K562 (cell line): ENCODE data around the gene PARD6A. TPM values are rescaled to one million over a fixed set of nuclear protein-coding genes. Genes with fewer than 3 reads are reported as not detected.
A peak's percentile ranks its signal among the peaks of the same experiment; 100 is the strongest.

Source experiments
- CHD1 ChIP-seq: fragments of 200-600 bp; sonication (generic); IDR thresholded peaks from one replicate; pipeline ENCODE4 v1.6.1; 2012; ENCODE audit warnings: mild to moderate bottlenecking, moderate library complexity, low read length, inconsistent platforms
- COPS2 ChIP-seq: fragments of 450-650 bp; conservative IDR thresholded peaks from 2 replicates; pipeline ENCODE4 v1.6.1; 2016; ENCODE audit warnings: mild to moderate bottlenecking, moderate library complexity
- CUX1 ChIP-seq: fragments of 200-800 bp; sonication (Bioruptor generic); IDR thresholded peaks from 2 replicates; pipeline ENCODE4 v1.6.1; 2016; ENCODE audit warnings: missing genetic modification characterization, missing compliant biosample characterization
- DIDO1 ChIP-seq: fragments of 450-650 bp; IDR thresholded peaks from 2 replicates; pipeline ENCODE4 v1.6.1; 2016; ENCODE audit warnings: low read depth, missing biosample characterization, missing genetic modification characterization
- ESRRA ChIP-seq: fragments of 450-650 bp; IDR thresholded peaks from 2 replicates; pipeline ENCODE4 v1.6.1; 2014; ENCODE audit warnings: low read depth, mild to moderate bottlenecking, moderate library complexity, borderline replicate concordance
- GABPB2 ChIP-seq: fragments of 250-450 bp; sonication (Bioruptor Pico); conservative IDR thresholded peaks from 2 replicates; pipeline ENCODE4 v1.5.1; 2021; ENCODE audit warnings: mild to moderate bottlenecking
- HNRNPK ChIP-seq: fragments of 200-400 bp; formaldehyde crosslinking; IDR thresholded peaks from one replicate; pipeline ENCODE4 v1.6.1; 2018; ENCODE audit warnings: mild to moderate bottlenecking, low read depth, low read length; ENCODE audit not compliant: poor library complexity, severe bottlenecking
- HNRNPL ChIP-seq: fragments of 200-400 bp; formaldehyde crosslinking; IDR thresholded peaks from 2 replicates; pipeline ENCODE4 v1.6.1; 2017; ENCODE audit warnings: low read depth, mild to moderate bottlenecking, low read length
- JUND ChIP-seq, 2 experiments: IDR thresholded peaks; 2 replicates in 1 of 2; 3 replicates in 1 of 2; pipeline ENCODE4 v1.6.1; 2011; ENCODE audit warnings: borderline replicate concordance in 2 of 2, low read depth in 2 of 2, low read length in 2 of 2, improper control_type of control experiment in 1 of 2, missing biosample characterization in 1 of 2, missing genetic modification characterization in 1 of 2, missing genetic modification reagents in 1 of 2
- MAZ ChIP-seq, 2 experiments: fragments of 450-650 bp in 1 of 2; sonication (generic) in 1 of 2; formaldehyde crosslinking; IDR thresholded peaks in 1 of 2; conservative IDR thresholded peaks in 1 of 2; 2 replicates each; pipeline versions ENCODE4 v1.4.0 to v1.5.0; 2020; ENCODE audit warnings: mild to moderate bottlenecking in 1 of 2, missing genetic modification reagents in 1 of 2
- MECOM ChIP-seq: fragments of 250-450 bp; sonication (Bioruptor Pico); IDR thresholded peaks from 2 replicates; pipeline ENCODE4 v1.8.0; 2022; ENCODE audit warnings: inconsistent platforms
- MYC ChIP-seq, 2 experiments: fragments of 250-450 bp in 1 of 2; sonication (Bioruptor Pico) in 1 of 2; IDR thresholded peaks; 2 replicates each; pipeline versions ENCODE4 v1.5.1 to v1.6.1; 2012 to 2021; ENCODE audit warnings: low read depth in 2 of 2, borderline replicate concordance in 1 of 2, improper control_type of control experiment in 1 of 2, low read length in 1 of 2, mild to moderate bottlenecking in 1 of 2, moderate library complexity in 1 of 2
- NFE2 ChIP-seq: IDR thresholded peaks from 2 replicates; pipeline ENCODE4 v1.6.1; 2014; ENCODE audit warnings: antibody characterized with exemption, low read depth
- NUFIP1 ChIP-seq: fragments of 450-650 bp; IDR thresholded peaks from 2 replicates; pipeline ENCODE4 v1.6.1; 2018; ENCODE audit not compliant: partially characterized antibody
- RBM25 ChIP-seq: fragments of 200-400 bp; formaldehyde crosslinking; IDR thresholded peaks from 2 replicates; pipeline ENCODE4 v1.6.1; 2018; ENCODE audit warnings: low read length, low read depth, moderate library complexity; ENCODE audit not compliant: severe bottlenecking
- TAF9B ChIP-seq: fragments of 450-650 bp; IDR thresholded peaks from 2 replicates; pipeline ENCODE4 v1.6.1; 2018; ENCODE audit warnings: mild to moderate bottlenecking; ENCODE audit not compliant: partially characterized antibody
- TCF15 ChIP-seq: fragments of 250-450 bp; sonication (Bioruptor Pico); IDR thresholded peaks from 2 replicates; pipeline ENCODE4 v1.8.0; 2022; ENCODE audit warnings: moderate library complexity, mild to moderate bottlenecking, inconsistent platforms
- TCF7L2 ChIP-seq: fragments of 150-350 bp; IDR thresholded peaks from 2 replicates; pipeline ENCODE4 v1.6.1; 2016; ENCODE audit warnings: low read depth, mild to moderate bottlenecking, low read length, moderate library complexity
- ZBTB17 ChIP-seq: fragments of 450-650 bp; formaldehyde crosslinking; IDR thresholded peaks from 2 replicates; pipeline ENCODE4 v1.4.0; 2020; ENCODE audit warnings: mild to moderate bottlenecking
- ZC3H4 ChIP-seq: sonication (generic); formaldehyde crosslinking; IDR thresholded peaks from 2 replicates; pipeline ENCODE4 v1.9.0; 2021; ENCODE audit warnings: missing genetic modification reagents, borderline replicate concordance
- ZFP30 ChIP-seq: fragments of 250-450 bp; sonication (Bioruptor Pico); IDR thresholded peaks from 2 replicates; pipeline ENCODE4 v1.8.0; 2022; ENCODE audit warnings: moderate library complexity, mild to moderate bottlenecking, inconsistent platforms, borderline replicate concordance
- ZNF23 ChIP-seq: fragments of 250-450 bp; sonication (Bioruptor Pico); IDR thresholded peaks from 2 replicates; pipeline ENCODE4 v1.4.0; 2020; ENCODE audit warnings: mild to moderate bottlenecking
- ZNF263 ChIP-seq: sonication (generic); formaldehyde crosslinking; IDR thresholded peaks from 2 replicates; pipeline ENCODE4 v1.8.0; 2022; ENCODE audit warnings: mild to moderate bottlenecking, missing genetic modification reagents, borderline replicate concordance
- polyA plus RNA-seq, 8 experiments: library from polyadenylated mRNA; depleted of rRNA in 4 of 8; stranded (reverse) in 5 of 8; unstranded in 3 of 8; fragments of >200 nt; fragmentation: Nextera tagmentation in 2 of 8; fragmentation: Illumina TruSeq in 1 of 8; extraction: Ambion mirVana in 2 of 8; extraction: Trizol in 1 of 8; gene quantifications; 2 replicates each; pipeline versions ENCODE4 v1.2.1 to v1.2.3, GENCODE V29; 2011 to 2014; ENCODE audit warnings: inconsistent platforms in 1 of 8, missing spikeins in 1 of 8
- total RNA-seq, 7 experiments: library from RNA; depleted of rRNA in 6 of 7; stranded (reverse); fragments of >200 nt in 6 of 7; fragmentation: Illumina TruSeq in 2 of 7; extraction: Trizol in 2 of 7; gene quantifications; 2 replicates each; pipeline versions ENCODE4 v1.2.1 to v1.2.3, GENCODE V29; 2011 to 2021; ENCODE audit warnings: low replicate concordance in 1 of 7

The PARD6A gene
- total and polyA plus RNA-seq, 9 of the 15 experiments (the other 6 are each of a cell fraction or from before 2014, with no cell fraction given): 0.04 to 2.0 (median 0.44) TPM

GRCh38 chr16:67660564-67661028 lies at the start of gene PARD6A (continued):
- TF ChIP-seq TCF15 (CRISPR knock-in tag) (no peak), TAF9B (no peak), COPS2 (no peak), CHD1 (no peak), MAZ (CRISPR knock-in tag; conservative IDR thresholded peaks at IDR 0.05 in 1 of 2, IDR thresholded peaks at IDR 0.05 in 1 of 2) (peak in 1 of 2 experiments; percentile 78; a peak in 3 of 4 replicates), JUND (IDR thresholded peaks at IDR 0.05; ENCODE audit: borderline replicate concordance, low read depth, low read length) (peak; percentile 87), JUND (tag; IDR thresholded peaks at IDR 0.05; ENCODE audit: borderline replicate concordance, low read depth, low read length) (peak; percentile 64; the same call in 1 of the 3 replicates), GABPB2 (CRISPR knock-in tag) (no peak), CUX1 (CRISPR knock-in tag) (no peak), ZC3H4 (no peak), TCF7L2 (no peak), HNRNPK (no peak), ZNF263 (peak; percentile 11; the same call in 1 of the 2 replicates), MECOM (CRISPR knock-in tag) (no peak), NUFIP1 (no peak), HNRNPL (no peak), ZFP30 (CRISPR knock-in tag) (no peak), NFE2 (no peak), RBM25 (no peak), ZNF23 (CRISPR knock-in tag) (no peak), DIDO1 (tag) (0 out of 2 replicates have a peak, but pooled peaks have one; percentile 25), ESRRA (0 out of 2 replicates have a peak, but pooled peaks have one; percentile 9), ZBTB17 (peak; percentile 74), MYC (IDR thresholded peaks at IDR 0.05; ENCODE audit: low read depth, low read length) (peak; percentile 64; the same call in 1 of the 2 replicates), MYC (CRISPR knock-in tag; IDR thresholded peaks at IDR 0.05; ENCODE audit: borderline replicate concordance, low read depth) (no peak)
